Stimulated activated CD4-positive, alpha-beta T cell treated with anti-CD3 and anti-CD28 coated beads, Interleukin-15, amount 100 ng/mL, for 24 hours (primary cell): ENCODE results near the gene TMED5.
A peak's percentile ranks its signal among the peaks of the same experiment; 100 is the strongest.
"Not testable (repeated sequence)": the region's sequence is repeated elsewhere in the genome, so short reads cannot be mapped to it uniquely, and the experiment has no call there.

Source experiments
- DNase-seq: peaks from one replicate; pipeline ENCODE4 v3.0.0-alpha.2; 2020

TMED5 gene

DNA sequence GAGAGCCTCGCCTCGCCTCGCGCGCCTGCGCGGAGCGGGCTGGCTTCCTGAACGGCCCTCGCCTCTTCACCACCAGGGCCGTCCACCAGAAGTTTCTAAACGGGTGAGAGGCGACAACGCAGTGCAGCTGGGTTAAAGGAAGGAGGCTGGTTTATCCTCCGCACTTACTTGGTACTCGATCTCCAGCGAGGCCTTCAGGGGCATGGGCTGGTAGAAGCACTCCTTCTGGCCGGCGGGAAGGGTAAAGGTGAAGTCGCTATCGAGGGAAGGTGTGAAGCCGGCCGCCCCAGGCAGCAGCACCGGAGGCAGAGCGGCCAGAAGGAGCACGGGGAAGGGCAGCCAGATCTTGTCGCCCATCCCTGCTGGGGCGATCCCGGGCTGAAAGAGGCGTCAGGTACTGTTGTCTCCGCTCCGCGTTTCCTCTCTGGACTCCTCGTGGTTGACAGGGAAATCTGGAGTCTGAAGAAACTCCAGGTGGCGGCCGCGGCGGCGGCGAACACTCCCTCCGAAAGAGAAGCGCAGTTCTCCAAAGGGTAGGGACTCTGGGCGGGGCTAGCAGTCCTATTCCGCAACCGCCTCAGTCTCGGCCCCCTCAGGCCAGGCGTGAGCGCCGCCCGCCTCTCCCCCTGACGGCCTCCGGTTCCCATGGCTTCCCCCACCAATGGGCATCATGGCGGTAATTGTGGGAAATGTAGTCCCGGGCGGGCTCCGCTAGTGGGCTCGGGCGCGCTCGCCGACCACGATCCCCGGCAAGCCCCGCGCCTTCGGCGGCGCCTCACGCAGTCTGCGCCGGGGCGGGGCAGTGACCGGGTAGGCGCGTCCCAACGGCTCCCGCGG, at the start of gene TMED5:
Gene TMED5 (minus strand): TSS at position 528 of the 837 bp plus-strand sequence. CDS start 171 bp downstream, at position 357.
- peak; percentile 97 for DNase-seq

DNA sequence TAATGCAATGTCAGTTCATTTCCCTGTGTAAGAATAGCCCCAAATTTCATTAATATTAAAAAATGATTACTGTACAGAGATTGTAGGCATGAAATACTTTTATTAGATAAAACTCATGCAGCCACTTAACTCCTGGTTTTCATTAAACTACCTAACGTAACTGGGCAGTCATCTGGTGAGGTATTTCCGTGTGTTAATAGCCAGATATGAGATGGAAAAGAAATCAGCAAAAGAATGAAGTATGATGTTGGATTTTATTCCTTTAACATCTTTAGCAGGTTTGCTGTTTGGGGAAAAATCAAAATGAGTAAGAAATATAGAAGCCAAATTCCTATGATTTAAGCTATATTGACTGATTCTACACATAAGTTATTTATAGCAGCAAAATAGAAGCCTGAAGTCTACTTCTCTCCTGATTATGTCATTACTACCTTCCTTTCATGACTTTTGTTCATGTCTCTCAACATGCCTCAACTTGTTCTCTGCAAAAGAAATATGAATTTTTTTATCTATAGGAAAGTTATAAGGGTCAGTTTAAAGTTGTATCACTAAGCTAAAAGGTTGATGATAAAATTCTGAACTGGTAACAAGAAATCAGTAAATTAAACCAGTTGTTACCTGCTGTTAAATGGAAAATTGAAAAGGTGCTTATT, 42.9 kb upstream of the TMED5 start:
- no peak for DNase-seq

DNA sequence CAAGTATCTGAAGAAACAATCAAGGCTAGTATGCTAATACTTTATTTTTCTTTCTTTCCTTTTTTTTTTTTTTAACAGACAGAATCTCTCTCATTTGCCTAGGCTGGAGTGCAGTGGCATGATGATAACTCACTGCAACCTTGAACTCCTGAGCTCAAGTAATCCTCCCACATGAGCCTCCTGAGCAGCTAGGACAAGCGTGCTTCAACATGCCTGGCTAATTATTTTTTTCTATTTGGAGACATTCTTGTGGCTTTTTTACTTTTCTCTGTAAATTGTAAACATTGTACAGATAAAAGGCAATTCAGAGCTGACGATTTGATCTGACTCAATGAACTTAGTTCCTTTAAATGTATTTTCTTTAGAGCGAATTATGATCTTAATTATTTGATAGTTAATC, 41.7 kb upstream of the TMED5 start:
- DNase-seq = no peak

DNA sequence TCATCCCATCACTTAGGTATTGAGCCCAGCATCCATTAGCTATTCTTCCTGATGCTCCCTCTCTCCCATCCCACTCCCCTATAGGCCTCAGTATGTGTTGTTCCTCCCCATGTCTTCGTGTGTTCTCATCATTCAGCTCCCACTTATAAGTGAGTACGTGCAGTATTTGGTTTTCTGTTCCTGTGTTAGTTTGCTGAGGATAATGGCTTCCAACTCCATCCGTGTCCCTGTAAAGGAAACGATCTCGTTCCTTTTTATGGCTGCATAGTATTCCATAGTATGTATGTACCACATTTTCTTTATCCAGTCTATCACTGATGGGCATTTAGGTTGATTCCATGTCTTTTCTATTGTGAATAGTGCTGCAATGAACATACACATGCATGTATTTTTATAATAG, 40.5 kb upstream of the TMED5 start:
- DNase-seq = not testable (repeated sequence)

DNA sequence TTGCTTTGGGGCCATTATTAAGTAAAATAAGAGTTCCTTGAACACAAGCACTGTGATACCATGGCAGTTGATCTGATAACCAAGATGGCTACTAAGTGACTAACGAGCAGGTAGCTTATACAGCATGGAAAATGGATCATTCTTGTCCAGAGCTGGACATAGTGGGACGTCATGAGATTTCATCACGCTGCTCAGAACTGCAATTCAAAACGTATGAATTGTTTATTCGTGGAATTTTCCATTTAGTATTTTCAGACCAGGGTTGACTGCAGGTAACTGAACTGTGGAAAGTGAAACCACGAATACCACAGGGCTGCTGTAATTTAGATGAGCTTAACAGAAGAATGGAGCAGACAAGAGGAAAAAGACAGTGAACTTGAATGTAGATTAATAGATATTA, 39.2 kb upstream of the TMED5 start:
- DNase-seq = peak; percentile 32

DNA sequence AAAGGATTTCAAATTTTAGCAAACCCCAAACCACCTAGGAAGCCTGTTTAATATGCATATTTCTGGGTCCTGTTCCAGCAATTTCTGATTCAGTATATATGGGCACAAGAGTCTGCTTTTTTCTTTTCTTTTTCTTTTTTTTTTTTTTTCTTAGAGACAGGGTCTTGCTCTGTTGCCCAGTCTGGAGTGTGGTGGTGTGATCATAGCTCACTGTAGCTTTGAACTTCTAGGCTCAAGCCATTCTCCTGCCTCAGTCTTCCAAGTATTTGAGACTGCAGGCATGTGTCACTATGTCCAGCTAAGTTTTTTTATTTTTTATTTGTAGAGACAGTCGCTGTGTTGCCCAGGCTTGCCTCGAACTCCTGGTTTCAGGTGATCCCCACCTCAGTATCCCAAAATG, 35.1 kb upstream of the TMED5 start:
- no peak for DNase-seq

DNA sequence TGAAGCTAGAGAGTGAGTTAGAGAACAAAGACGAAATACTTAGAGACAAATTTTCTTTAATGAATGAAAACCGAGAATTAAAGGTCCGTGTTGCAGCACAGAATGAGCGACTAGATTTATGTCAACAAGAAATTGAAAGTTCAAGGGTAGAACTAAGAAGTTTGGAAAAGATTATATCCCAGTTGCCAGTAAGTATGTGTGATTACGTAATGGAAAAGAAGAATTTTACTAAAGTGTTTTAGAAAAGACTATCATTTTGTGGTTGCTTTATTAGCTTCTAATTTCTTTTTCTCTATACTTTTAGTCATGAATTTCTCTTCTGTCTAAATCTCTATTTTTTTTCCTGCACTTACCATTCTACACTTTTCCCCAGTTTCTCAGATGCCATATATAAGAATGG, 27.0 kb upstream of the TMED5 start:
- no peak for DNase-seq

DNA sequence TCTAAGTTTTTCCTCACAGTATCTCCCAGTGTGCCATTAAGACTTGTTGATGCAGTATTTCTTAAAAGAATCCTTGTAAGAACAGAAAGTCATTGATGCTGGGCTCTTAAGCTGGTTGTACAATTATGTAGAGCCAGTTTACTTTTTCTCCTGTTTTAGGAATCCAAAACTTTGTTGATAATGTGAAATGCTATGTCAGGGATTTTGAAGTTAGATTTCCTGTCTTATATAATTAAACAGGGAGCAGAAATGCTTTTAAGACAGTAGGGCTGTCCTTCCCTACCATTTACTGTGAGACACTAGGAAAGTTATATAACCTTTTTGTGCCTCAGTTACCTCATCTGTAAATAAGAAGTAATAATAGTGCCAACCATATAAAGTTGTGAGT, 26.3 kb upstream of the TMED5 start:
- no peak for DNase-seq

DNA sequence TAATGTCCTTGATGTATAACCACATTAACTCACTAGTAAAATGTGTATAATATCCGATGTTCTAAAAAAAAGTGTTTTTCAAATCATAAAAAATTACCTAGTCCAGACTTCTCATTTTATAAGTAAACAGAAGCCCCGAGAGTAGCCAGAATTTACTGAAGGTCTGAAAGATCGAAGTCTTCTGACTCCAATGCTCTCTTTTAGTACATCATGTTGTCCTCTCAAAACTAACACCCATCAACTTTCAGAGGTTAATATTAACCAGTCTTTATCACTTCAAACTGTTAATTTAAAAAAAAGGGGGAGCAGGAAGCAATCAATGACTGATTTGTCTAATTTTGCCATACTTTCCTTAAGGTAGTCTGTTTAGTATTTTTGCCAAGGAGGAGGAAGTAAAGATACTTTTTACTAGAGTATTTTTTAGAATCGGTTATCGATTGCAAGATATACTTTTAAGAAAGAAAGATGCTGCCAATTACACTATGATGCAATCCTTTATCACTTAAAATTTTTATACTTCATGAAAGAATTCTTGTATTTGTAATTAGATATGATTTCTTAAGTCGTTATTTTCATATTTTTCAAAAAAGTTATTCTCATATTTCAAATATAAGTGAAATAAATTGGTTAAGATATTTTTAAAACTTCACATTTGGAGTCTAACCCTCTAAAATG, 25.8 kb upstream of the TMED5 start:
- no peak for DNase-seq

DNA sequence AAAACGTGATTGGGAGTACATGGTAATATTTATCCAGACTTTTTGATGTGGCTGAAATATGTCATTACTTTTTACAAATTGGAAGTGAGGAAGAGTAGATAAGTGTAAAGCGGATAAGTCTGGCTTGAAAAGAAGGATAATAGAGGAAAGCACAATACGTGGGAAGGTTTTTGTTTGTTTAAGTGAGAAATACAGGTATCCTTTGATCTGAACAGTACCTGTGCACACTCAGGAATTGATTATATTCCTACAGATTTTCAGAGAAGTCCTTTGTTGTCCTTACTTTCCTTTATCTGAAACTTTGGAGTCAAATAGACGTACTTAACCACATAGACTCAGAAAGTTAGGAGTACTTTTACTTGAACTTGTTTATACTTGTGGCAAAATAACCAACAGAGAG, 20.5 kb upstream of the TMED5 start:
- no peak for DNase-seq

DNA sequence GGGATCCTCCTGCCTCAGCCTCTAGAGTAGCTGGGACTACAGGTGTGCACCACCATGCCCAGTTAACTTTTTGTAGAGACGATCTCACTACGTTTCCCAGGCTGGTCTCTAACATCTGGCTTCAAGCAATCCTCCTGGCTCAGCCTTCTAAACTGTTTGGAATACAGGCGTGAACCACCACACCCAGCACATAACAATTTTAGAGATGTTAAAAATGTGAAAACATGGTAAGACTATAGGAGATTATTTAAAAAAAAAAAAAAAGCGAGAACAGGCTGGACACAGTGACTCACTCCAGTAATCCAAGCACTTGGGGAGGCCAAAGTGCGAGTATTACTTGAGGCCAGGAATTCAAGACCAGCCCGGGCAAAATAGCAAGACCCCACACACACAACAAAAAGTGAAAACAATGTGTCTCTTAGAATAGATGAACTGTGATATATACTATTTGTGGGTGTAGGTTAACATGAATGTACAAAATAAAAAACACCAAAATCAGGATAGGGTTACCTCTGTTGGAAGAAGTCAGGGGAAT, 19.9 kb upstream of the TMED5 start:
- no peak for DNase-seq

DNA sequence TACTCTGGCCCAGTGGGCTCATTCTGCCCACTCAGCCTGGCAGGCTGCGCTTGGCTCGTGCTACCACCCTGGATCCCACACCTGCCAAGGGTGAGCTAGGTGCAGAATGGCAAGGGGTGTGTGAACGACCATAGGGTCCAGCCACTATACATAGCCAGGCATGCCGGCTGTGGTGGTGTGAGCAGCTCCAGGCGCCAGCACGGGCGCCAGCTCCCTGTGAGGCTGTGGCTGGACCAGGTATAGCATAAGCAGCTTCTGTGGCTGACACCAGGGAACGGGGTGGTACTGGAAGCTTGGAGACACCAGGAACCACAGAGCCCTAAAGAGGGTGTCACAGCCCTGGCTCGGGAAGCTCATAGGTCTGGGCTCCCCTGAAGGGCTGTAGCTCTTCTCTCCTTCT, 18.9 kb upstream of the TMED5 start:
- DNase-seq = no peak

DNA sequence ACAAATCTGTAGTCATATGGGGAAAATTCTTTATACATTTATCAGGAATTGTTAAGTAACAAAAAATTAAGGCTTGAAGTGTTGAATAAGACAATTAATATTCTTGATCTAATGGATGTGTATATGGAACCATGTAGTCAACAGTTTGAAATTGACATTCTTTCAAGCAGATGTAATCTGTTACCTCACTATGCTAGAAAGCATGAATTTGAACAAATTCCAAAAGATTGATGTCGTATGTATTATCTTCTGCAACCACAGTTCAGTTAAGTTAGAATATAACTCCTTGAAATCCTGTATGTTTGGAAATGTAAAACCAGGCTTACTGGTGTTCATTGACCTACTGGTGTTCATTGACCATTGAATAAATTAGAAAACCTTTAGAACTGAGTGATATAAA, 16.4 kb upstream of the TMED5 start:
- DNase-seq = no peak

DNA sequence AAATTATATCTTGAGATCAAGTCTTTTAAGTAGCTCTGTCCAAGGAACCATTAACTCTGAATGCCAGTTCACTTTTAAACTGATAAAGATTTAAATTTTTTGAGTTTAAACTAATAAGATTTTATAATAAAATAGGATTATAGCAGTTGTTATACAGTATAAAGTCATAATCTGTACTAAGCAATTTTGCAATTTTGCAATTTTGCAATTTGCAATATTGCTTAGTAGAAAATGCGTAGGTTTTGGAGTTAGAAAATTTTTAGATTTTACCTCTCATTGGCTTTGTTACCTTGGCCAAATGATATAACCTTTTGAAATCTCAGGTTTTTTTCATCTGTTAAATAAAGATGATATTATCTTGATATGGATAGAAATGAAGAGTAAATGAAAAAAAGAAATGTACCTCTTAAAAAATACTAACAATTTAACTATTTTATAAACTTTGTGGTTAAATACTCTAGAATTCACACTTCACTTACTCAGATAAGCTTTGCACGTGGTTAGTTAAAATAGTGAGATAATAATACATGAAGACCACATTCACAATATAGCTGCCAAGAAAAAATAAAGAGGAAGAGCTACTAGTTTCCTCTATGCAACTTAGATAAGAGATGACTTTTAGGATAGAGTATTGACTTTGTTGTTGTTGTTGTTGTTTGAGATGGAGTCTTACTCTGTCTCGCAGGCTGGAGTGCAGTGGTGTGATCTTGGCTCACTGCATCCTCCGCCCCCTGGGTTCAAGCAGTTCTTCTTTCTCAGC, 14.2 kb upstream of the TMED5 start:
- DNase-seq = no peak

DNA sequence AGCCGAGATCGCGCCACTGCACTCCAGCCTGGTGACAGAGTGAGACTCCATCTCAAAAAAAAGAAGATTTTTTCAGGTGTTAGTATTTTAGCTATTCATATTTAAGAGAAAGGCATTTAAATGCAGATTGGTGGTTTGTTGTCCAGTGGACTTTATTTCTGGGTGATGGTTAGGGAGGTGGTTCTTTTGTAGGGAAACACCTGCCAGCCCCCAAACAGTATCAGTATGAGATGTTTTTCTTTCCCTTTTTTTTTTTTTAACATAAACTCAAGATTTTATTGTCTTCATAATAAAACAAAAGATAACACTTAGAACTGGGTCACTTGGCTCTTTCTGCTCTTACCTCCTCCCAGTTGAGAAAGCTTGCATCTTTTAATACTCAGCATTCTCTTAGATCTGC, 10.2 kb upstream of the TMED5 start:
- no peak for DNase-seq

DNA sequence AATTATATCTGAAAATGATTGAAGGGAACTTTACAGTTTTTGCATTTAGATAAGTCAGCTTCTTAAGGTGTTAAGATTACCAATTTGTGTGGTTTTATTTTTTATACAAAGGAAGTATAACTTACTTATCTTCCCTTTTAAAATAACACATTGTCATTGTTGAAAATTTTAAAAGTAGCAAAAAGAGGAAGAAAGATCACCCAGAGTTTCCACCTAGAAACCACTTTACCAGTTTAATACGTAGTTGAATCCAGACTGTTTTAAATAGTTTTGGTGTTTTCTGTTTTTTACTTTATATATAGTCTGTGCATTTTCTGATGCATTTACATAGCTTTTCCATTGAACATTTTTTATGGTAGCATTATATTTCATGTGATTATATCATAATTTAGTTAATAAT, 6.5 kb upstream of the TMED5 start:
- DNase-seq = no peak

DNA sequence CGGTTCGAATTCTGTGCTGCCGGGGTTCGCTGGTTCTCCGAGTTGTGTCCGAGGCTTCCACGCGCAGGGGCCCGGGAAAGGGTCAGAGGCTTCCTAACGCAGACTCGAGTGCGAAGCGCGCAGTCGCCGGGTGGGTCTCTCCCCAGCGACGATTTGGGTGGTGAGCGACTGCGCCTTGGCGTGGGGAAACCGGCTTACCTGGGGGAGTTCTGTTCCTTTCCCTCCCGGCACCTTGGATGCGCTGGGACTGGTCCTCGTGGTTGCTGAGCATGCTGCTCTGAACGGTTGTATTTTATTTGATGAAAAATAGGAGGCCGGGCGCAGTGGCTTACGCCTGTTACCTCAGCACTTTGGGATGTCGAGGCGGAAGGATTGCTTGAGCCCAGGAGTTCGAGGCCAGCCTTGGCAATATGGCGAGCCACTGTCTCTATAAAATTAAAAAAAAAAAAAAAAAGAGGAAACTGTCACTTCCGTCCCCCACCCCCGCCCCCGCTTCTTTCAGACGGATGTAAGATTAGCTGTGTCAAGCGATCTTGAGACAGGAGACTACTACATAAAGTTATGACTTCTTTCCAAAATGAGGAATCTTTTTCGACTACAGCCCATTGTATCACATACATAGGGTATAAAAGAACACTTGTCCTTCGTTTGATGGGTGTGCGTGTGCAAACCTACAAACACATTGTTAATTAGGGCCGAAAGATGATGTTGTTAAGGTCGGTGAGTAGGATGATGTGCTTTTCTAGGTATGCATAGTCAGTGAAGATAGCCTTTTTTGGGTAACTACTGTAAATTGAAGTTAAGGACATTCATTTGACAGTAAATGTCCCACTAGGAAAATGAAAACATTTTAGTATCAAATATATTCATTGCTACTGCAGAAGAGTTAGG, 755 bp upstream of the TMED5 start, which contains the start of gene CCDC18:
Gene CCDC18 (plus strand): TSS at position 2 of the 891 bp plus-strand sequence. CDS start 2,638 bp downstream, outside the sequence.
- DNase-seq = peak; percentile 68

DNA sequence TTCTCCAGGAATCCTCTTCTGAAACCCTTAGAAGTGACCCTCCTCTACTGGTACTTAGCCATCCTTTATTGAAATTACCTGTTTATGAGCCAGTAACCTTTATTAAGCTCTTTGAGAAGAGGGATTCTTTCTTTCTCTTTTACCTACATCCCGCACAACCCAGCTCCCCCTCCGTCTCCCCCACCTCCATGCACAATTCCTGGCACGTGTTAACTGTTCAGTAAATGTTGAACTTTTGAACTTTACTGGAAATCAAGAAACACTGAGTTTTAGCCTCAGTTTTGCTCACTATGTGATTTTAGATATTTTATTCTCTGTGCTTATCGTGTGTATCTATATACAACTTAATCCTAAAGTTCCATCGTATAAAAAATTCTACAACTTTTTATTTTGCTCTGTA, 1.8 kb downstream of the TMED5 start:
- DNase-seq = no peak

DNA sequence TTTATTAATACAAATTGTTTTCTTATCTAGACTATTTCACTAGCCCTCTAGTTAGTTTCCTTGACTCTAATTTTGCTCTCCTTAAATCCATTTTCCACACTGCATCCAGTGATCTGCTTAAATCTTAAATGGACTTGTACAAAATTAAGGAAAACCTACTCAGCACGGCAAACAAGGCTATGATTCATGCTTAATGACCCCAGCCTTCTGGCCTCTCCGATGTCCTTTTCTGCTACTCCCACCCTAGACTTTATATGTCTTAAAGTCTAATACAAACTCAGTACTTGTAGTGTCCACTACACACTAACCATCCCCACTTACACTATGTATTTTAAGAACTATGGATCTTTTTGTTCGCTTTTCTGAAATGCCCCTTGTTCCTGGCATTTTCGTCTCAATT, 2.2 kb downstream of the TMED5 start:
- DNase-seq = no peak

DNA sequence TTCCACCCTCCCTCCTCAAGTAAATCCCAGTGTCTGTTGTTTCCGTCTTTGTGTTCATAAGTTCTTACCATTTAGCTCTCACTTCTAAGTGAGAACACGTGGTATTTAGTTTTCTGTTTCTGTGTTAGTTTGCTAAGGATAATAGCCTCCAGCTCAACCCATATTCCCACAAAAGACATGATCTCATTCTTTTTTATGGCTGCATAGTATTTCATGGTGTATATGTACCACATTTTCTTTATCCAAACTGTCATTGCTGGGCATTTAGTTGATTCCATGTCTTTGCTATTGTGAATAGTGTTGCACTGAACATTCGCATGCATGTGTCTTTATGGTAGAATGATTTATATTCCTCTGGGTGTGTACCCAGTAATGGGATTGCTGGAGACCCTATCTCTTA, 5.6 kb downstream of the TMED5 start:
- not testable (repeated sequence) for DNase-seq

DNA sequence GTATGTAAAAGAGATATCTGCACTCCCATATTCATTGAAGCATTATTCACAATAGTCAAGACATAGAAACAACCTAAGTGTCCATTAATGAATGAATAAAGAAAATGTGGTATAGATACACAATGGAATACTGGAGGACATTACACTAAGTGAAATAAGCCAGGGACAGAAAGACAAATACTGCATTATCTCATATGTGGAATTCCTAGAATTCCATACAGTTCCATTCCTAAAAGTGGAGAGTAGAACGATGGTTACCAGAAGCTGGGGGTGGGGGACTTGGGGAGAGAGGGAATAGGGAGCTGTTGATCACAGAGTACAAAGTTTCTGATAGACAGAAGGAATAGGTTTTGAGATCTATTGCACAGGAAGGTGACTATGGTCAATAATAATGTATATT, 7.4 kb downstream of the TMED5 start:
- no peak for DNase-seq

DNA sequence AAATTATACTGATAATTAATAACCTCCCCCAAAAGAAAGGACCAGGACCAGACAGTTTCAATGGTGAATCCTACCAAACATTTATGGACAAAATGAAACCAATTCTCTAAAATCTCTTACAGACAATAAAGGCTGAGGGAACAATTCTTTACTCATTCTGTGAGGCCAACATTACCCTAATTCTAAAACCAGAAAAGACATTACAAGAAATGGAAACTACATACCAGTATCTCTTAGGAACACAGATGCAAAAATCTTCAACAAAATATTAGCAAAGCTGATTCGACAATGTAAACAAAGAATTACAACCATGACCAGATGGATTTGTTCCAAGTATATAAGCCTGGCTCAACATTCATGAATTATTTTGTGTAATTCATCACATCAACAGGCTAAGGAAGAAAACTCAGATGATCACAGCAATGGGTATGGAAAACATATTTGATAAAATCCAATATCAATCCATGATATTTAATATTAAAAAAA, 8.6 kb downstream of the TMED5 start:
- DNase-seq = no peak
